COR-L47 (cell line): ENCODE data around the gene ZBP1.

Source experiments
- DNase-seq: peaks from one replicate; lab custom pipeline; 2025; lab: John Stamatoyannopoulos, UW

The ZBP1 gene

DNA sequence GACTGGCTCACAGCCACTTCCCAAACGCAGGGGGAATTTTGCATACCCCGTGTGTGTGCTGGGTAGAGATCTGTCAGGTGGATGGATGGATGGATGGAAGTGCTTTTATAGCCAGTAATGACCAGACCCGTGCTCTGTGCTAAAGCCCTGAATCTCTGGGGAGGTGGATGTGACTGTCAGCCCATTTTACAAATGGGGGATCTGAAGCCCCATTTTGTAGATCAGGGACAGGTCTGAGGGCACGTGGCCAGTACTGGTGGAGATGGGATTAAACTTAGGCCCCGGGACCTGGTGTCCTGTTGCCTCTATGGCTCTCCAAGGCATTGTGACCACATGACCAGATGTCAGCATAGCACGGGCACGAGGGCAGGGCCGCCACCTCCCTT is 38.2 kb upstream of the ZBP1 start:
- DNase-seq = no peak

DNA sequence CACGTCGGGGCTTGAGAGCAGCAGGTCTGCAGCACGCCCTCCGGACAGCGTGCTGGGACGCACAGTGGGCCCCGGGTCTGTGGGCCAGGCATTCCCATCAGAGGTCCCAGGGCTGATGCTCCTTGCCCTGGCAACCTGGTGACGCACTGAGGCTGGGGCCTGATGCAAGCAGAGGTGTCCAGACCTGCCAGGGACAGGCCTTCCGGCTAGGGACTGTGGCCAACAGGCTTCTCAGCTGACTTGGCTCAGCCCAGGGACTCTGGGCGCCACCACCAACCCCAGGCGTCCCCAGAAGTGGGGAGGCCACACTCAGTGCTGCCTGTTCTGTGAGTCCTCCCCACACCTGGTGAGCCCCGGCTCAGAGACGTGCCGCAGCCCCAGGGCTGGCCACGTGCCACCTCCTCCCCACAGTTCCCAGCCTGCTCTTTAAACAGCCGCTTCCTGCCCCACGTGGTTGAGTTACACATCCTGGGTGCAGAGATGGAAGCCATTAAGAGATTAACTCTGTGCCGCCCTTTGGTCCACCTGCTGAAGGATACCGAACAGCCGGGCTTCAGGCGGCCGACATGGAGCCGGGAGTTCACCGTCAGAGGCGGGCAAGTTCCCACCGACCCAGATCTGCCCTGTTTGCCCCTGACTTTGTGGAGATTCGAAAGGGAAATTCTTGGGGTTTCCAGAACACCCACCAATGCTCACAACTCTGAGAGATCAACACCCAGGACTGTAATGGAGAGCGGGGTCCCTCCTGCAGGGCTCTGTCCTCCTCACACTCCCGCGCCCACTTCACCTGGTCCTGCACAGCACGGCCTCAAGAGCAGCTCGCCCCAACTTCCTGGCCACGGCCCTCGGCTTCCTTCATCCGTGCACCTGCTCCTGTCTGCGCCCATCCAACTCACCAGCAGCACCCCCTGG is 37.6 kb upstream of the ZBP1 start:
- peak; percentile 75 for DNase-seq

- no peak for DNase-seq
Measured at GRCh38 chr20:57656821-57657534, 36.8 kb upstream of the ZBP1 start.

DNA sequence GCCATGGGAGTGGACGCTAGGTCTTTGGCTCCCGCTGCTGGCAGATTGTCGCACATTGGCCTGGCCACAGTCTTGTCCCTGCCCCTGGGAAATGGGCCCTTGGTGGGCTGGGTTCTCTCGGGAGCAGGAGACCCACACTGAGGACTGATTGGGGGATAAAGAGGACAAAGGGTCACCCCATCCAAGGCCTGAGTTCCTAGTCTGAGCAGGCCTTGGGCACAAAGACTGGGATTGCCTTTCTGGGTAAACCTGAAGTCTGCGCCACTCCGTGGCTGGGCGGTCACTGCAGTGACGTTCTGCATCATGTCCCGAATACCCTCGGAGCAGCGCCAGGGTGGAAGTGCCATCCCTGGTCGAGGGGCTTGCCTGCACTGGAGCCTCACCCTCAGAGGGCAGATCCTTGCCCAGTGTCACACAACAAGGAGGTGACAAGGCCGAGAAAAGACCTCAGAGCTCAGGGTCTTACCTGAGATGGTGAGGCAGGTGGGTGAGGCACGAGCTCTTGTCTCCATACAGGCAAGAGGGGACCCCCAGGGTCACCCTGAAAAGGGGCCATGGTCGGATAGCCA is 36.1 kb upstream of the ZBP1 start:
- DNase-seq = no peak

- no peak for DNase-seq
Measured at GRCh38 chr20:57655809-57656155, 35.6 kb upstream of the ZBP1 start.

- no peak for DNase-seq
Measured at GRCh38 chr20:57654998-57655808, 35.0 kb upstream of the ZBP1 start.

- peak; percentile 35 for DNase-seq
Measured at GRCh38 chr20:57654363-57654997, 34.3 kb upstream of the ZBP1 start.

- DNase-seq = no peak
Measured at GRCh38 chr20:57653910-57654309, 33.7 kb upstream of the ZBP1 start.

DNA sequence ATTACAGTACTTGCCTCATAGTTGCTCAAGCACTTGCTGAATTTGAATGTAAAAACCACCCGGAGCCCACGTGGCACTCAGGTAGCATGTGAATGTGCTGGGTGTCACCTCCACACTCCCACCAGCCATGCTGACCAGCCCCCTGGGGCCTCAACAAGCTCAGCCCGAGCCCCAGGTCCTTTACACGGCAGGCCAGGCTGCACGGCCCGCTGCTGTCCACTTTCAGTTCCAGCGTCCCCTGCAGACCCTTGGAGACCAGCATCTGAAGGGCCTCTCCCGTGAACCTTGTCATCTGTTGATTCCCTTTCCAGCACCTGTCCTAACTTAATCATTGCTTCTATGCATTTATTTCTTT is 33.3 kb upstream of the ZBP1 start:
- DNase-seq = no peak

GRCh38 chr20:57652606-57653545 is 32.6 kb upstream of the ZBP1 start:
- no peak for DNase-seq

DNA sequence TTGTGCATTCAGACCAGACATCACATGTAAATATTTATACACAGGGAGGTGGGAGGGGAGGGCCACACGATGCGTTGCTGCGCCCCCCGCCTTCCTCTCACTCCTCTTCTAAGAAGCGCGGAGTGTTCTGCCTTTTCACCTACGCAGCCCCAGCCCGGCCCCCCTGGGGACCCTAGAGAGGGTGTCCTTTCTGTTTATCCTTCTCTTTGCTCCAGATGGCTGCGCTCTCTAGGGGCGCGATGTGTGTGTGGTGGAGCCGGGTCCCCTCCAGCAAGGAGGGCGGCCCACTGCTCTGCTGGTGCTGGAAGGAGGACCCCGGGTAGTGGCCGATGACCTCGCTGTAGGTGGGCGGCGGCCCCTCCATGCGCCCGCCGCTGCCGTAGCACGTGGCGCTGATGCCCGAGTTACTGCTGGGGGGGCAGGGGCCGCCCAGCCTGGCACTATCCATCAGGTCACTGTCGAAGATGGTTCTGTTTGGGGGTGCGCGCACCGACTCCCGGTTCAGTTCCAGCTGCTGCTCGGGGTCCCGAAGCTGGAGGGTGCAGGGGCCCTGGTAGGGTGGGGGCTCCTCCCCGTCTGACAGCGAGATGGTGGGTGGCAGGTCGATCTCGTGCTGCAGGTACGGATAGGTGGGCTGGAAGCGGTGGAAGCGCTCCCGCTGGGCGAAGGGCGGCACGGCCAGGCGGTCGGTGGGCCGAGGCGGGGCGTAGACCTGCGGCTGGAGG is 31.8 kb upstream of the ZBP1 start:
- DNase-seq = no peak

GRCh38 chr20:57650756-57651483 is 30.7 kb upstream of the ZBP1 start:
- DNase-seq = no peak

- no peak for DNase-seq
Measured at GRCh38 chr20:57650266-57650665, 30.0 kb upstream of the ZBP1 start.

- DNase-seq = no peak
Measured at GRCh38 chr20:57649617-57650015, 29.4 kb upstream of the ZBP1 start.

DNA sequence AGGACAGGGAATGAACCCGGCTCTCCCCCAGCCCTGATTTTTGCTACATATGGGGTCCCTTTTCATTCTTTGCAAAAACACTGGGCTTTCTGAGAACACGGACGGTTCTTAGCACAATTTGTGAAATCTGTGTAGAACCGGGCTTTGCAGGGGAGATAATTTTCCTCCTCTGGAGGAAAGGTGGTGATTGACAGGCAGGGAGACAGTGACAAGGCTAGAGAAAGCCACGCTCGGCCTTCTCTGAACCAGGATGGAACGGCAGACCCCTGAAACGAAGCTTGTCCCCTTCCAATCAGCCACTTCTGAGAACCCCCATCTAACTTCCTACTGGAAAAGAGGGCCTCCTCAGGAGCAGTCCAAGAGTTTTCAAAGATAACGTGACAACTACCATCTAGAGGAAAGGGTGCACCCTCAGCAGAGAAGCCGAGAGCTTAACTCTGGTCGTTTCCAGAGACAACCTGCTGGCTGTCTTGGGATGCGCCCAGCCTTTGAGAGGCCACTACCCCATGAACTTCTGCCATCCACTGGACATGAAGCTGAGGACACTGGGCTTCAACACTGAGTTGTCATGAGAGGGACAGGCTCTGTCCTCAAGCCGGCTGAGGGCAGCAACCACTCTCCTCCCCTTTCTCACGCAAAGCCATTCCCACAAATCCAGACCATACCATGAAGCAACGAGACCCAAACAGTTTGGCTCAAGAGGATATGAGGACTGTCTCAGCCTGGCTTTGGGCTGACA is 28.8 kb upstream of the ZBP1 start:
- DNase-seq = no peak

DNA sequence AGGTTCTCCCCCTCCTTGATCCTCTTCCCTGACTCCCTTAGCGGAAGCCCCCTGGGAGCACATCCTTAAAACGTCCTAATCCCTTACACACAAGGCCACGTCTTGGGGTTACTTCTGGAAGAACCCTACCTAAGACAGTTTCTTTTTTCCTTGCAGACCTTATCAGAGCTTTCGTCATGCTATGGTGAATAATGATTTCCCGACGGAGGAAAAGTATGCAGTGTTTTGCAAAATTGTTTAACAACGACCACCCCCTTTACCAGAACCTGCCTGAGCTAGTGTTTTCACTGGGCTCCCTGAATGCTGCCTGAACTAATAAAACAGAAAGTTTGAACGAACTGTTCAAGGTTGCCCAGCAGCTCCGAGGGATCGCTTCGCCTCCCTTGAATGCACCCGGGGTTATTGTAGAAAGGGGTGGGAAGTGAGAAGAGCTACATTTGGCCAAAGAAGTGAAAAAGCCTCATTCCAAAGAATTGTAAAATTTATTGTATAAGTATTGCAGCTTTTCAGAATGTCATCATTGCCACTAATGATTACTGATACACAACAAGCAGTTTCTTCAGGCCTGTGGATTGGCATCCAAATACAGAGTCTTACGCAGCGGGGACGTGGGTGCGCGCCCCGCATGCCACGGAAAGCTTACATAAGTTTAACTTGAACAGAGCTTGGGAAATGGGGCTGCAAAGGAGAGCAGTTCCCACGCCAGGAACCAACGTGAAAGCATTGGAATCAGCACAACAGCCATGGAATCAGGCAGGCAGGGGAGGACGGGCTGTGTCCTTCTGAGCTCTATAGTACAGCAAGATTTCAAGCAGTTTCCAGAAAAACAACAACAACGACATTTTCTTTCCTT is 27.9 kb upstream of the ZBP1 start:
- no peak for DNase-seq

DNA sequence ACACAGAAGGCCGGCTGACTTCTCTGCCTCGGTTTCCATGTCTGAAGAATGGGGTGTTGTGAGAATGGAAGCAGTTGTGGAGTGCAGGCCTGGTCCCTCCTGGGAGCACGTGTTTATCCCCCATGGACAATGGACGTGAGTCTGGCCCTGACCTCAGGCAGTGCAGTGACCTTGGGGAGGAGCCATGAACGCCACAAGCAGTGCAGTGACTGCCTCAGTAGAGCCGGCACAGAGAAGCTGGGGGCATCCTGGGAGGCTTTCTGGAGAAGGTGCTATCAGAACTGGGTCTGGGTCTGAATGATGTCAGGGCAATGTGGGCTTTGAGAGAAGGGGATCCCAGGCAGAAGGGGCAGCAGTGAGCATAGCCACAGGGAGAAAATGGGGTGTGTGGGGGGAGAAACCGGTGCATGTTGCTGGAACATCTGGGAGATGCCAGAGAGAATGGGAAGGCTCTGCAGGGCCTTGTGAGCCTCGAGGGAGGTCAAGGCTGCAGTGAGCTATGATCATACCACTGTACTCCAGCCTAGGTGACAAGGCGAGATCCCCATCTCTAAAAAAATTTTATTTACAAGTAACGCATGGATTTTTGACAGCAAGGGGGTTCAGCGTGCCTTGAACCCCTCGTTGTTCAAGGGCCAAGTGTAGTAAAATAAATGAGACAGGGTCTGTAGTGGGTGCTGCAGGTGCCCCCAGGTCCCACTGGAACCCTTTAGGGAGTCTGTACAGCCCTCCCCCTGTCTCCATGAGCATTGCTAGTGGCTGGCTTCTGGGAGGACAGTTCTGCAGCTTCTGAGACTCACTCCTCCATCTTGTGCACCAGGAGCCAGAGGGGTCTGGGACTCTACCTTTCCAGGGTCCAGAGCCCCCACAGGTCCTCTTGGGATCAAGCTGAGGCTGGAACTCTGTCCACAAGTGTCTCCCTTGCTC is 27.0 kb upstream of the ZBP1 start:
- no peak for DNase-seq
